HepG2 (cell line): ENCODE data around the gene ATP6V0A1. TPM values are rescaled to one million over a fixed set of nuclear protein-coding genes. Genes with fewer than 3 reads are reported as not detected.

Experiments used
- AGO1 ChIP-seq: fragments of 200-400 bp; formaldehyde crosslinking; IDR thresholded peaks from 2 replicates; pipeline ENCODE4 v1.6.1; 2017; ENCODE audit warnings: mild to moderate bottlenecking, low read depth, low read length, moderate library complexity; ENCODE audit not compliant: poor library complexity, severe bottlenecking
- CREM ChIP-seq, 2 experiments: sonication (generic) in 1 of 2; formaldehyde crosslinking in 1 of 2; IDR thresholded peaks; 2 replicates each; pipeline versions ENCODE4 v1.4.0 to v1.6.1; 2016 to 2020; ENCODE audit warnings: antibody characterized with exemption in 1 of 2, mild to moderate bottlenecking in 1 of 2, missing genetic modification reagents in 1 of 2
- HOXA3 ChIP-seq: sonication (generic); formaldehyde crosslinking; IDR thresholded peaks from 2 replicates; pipeline ENCODE4 v1.5.0; 2020; ENCODE audit warnings: missing genetic modification reagents
- MAZ ChIP-seq, 2 experiments: sonication (generic) in 1 of 2; formaldehyde crosslinking in 1 of 2; IDR thresholded peaks; 2 replicates each; pipeline versions ENCODE4 v1.5.0 to v1.6.1; 2012 to 2020; ENCODE audit warnings: low read depth in 2 of 2, mild to moderate bottlenecking in 2 of 2, borderline replicate concordance in 1 of 2, improper control_type of control experiment in 1 of 2, low read length in 1 of 2, missing genetic modification reagents in 1 of 2, moderate library complexity in 1 of 2
- NR3C1 ChIP-seq: sonication (generic); formaldehyde crosslinking; IDR thresholded peaks from 2 replicates; pipeline ENCODE4 v1.4.0; 2020; ENCODE audit warnings: missing genetic modification reagents
- RAD21 ChIP-seq: fragments of 450-650 bp; formaldehyde crosslinking; IDR thresholded peaks from 2 replicates; pipeline ENCODE4 v1.5.0; 2020; ENCODE audit warnings: mild to moderate bottlenecking
- SALL2 ChIP-seq: sonication (generic); formaldehyde crosslinking; IDR thresholded peaks from 2 replicates; pipeline ENCODE4 v1.8.1; 2023; ENCODE audit warnings: mild to moderate bottlenecking, missing genetic modification reagents, inconsistent platforms
- SCMH1 ChIP-seq: sonication (generic); formaldehyde crosslinking; IDR thresholded peaks from 2 replicates; pipeline ENCODE4 v1.9.0; 2021; ENCODE audit warnings: missing genetic modification reagents, mild to moderate bottlenecking, borderline replicate concordance
- STAG1 ChIP-seq: sonication (generic); formaldehyde crosslinking; IDR thresholded peaks from 2 replicates; pipeline ENCODE4 v1.4.0; 2020; ENCODE audit warnings: missing genetic modification reagents
- TBL1XR1 ChIP-seq: fragments of 150-350 bp; IDR thresholded peaks from 2 replicates; pipeline ENCODE4 v1.6.1; 2014; ENCODE audit warnings: borderline replicate concordance, low read length; ENCODE audit not compliant: partially characterized antibody
- ZNF367 ChIP-seq: sonication (generic); formaldehyde crosslinking; IDR thresholded peaks from 2 replicates; pipeline ENCODE4 v1.4.0; 2020; ENCODE audit warnings: missing genetic modification reagents, borderline replicate concordance
- ZNF546 ChIP-seq: sonication (generic); formaldehyde crosslinking; conservative IDR thresholded peaks from 2 replicates; pipeline ENCODE4 v1.8.1; 2023; ENCODE audit warnings: mild to moderate bottlenecking, missing genetic modification reagents
- ZNF713 ChIP-seq: sonication (generic); formaldehyde crosslinking; IDR thresholded peaks from 2 replicates; pipeline ENCODE4 v1.4.0; 2020; ENCODE audit warnings: mild to moderate bottlenecking, missing genetic modification reagents
- ZNF749 ChIP-seq: sonication (generic); formaldehyde crosslinking; IDR thresholded peaks from 2 replicates; pipeline ENCODE4 v1.8.0; 2022; ENCODE audit warnings: mild to moderate bottlenecking, missing genetic modification reagents, moderate library complexity, borderline replicate concordance
- ZSCAN5A ChIP-seq: sonication (generic); formaldehyde crosslinking; IDR thresholded peaks from 2 replicates; pipeline ENCODE4 v1.8.0; 2022; ENCODE audit warnings: mild to moderate bottlenecking, missing genetic modification reagents, borderline replicate concordance
- polyA plus RNA-seq, 8 experiments: library from polyadenylated mRNA; depleted of rRNA in 3 of 8; stranded (reverse) in 7 of 8; unstranded in 1 of 8; fragments of >200 nt; fragmentation: Illumina TruSeq in 4 of 8; extraction: Trizol in 4 of 8; gene quantifications; 2 replicates each; pipeline versions ENCODE4 v1.2.1 to v1.2.3, GENCODE V29; 2011 to 2016; ENCODE audit warnings: low read depth in 4 of 8, missing spikeins in 1 of 8, mixed read lengths in 1 of 8; ENCODE audit not compliant: insufficient read depth in 1 of 8
- total RNA-seq, 5 experiments: library from RNA; depleted of rRNA; stranded (reverse); fragments of >200 nt; fragmentation: Illumina TruSeq; extraction: Trizol; gene quantifications; 2 replicates each; pipeline ENCODE4 v1.2.3, GENCODE V29; 2016; ENCODE audit warnings: low read depth in 1 of 5
- TF ChIP-seq, protein P1 (sequence below): IDR thresholded peaks from 2 replicates; pipeline ENCODE4 v1.6.1; 2016; ENCODE audit warnings: missing genetic modification reagents, missing compliant biosample characterization
- TF ChIP-seq, protein P2 (sequence below): sonication (generic); formaldehyde crosslinking; IDR thresholded peaks from 2 replicates; pipeline ENCODE4 v1.5.0; 2020; ENCODE audit warnings: missing genetic modification reagents

Gene ATP6V0A1
- total and polyA plus RNA-seq, 2 of the 13 experiments (the other 11 are each of a cell fraction or from before 2014, with no cell fraction given): 27.9 to 54.1 TPM

GRCh38 chr17:42458497-42459255 is at the start of gene ATP6V0A1 (continued):
- TF ChIP-seq ZNF367 (no peak), HOXA3 (peak; percentile 99), STAG1 (no peak), SCMH1 (CRISPR knock-in tag) (no peak), AGO1 (peak; percentile 44), RAD21 (no peak), SALL2 (CRISPR knock-in tag) (no peak), ZNF546 (CRISPR knock-in tag) (peak; percentile 42; the same call in 1 of the 2 replicates), MAZ (IDR thresholded peaks at IDR 0.05; ENCODE audit: borderline replicate concordance, low read depth, low read length) (peak; percentile 60; the same call in 1 of the 2 replicates), MAZ (CRISPR knock-in tag; IDR thresholded peaks at IDR 0.05; ENCODE audit: low read depth) (peak; percentile 66), NR3C1 (CRISPR knock-in tag) (no peak), CREM (IDR thresholded peaks at IDR 0.05) (no peak; the same call in 1 of the 2 replicates), CREM (CRISPR knock-in tag; IDR thresholded peaks at IDR 0.05) (no peak), ZSCAN5A (CRISPR knock-in tag) (no peak), TBL1XR1 (no peak), ZNF749 (CRISPR knock-in tag) (no peak), ZNF713 (CRISPR knock-in tag) (no peak)
- TF ChIP-seq, protein P1, sequence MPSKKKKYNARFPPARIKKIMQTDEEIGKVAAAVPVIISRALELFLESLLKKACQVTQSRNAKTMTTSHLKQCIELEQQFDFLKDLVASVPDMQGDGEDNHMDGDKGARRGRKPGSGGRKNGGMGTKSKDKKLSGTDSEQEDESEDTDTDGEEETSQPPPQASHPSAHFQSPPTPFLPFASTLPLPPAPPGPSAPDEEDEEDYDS: peak; percentile 88
- TF ChIP-seq, protein P2, sequence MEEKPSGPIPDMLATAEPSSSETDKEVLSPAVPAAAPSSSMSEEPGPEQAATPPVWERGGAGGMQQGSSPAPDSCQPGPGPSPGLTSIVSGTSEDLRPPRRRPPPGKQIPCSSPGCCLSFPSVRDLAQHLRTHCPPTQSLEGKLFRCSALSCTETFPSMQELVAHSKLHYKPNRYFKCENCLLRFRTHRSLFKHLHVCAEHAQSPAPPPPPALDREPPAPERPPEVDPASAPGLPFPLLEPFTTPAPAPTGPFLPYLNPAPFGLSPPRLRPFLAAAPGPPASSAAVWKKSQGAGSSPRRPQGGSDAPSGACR (CRISPR knock-in tag): no peak
